Smooth muscle cell of bladder (primary cell): Measurements from ENCODE around the gene AGAP6. TPM values are rescaled to one million over a fixed set of nuclear protein-coding genes. Genes with fewer than 3 reads are reported as not detected.

ENCODE experiments used
- total RNA-seq: library from RNA; depleted of rRNA; stranded (reverse); fragments of >200 nt; gene quantifications from 2 replicates; pipeline ENCODE4 v1.2.3, GENCODE V29; 2014

AGAP6 gene
- total RNA-seq = 1.7 and 2.0 TPM in 2 replicates

DNA sequence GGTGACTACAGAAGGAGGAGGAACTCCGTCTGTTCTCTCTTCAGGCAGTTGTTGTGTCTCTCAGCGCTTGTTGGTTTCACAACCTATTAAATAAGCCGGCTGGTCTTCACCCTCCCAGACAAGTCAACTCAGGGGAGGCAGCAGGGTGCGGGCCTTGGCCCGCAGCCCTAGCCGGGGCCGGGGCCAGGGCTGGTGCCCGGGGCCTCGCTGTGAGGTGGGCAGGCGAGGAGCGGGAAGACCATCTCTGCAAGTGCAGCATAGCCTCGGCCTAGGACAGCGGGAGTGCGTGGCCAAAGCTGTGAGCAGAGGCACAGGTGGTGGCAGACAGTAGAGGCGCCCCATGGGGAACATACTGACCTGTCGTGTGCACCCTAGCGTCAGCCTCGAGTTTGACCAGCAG, at the start of gene AGAP6:
AGAP6 (plus strand) TSS at position 31 of the 400 bp plus-strand sequence; CDS start at position 341, 310 bp downstream.

DNA sequence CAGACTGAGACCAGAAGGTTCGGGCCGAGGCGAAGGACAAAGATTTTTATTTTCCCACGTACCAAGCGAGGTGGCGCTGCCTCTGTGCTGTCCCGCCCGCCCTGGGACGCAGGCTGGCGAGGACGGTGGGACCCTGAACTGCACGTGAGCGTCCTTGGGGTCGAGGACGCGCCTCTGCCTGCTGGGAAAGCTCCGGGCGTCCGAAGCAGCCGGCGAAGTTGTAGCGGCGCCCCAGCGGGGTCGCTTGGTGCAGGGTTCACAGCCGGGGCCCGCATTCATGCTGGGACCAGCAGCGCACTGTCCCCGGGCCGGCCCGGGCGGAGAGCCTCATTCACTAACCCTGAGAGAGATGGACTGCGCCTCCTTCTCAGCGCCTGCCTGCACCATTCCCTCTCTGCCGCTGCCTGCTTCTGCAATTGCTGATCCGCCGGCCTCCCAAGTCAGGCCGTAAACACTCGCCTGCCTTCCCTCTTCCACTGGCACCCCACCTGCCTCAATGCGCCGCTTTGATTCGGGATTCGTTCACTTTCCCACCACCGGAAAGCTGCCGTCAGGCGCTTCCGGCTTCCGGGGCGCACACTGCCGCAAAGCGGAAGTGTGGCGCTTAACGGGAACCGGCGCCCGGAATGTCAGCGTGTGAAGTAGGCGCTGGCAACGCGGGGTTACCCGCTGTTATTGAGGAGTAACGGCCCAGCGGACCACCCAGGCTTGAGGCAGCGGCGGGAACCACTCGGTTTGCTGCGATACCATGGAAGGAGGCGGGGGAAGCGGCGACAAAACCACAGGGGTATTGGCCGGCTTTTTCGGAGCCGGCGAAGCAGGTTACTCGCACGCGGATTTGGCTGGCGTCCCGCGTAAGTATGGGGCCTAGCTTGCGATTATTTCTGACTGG, 46.5 kb upstream of the AGAP6 start, which contains the start of the genes PARG and TIMM23B:
PARG (minus strand) TSS at position 581 of the 892 bp plus-strand sequence; CDS start at position 279, 302 bp downstream.
TIMM23B (plus strand) TSS at position 607 of the 892 bp plus-strand sequence; CDS start at position 749, 142 bp downstream.

Other genes with a start within 250 kb of the AGAP6 start
- gene OGDHL, start 226.1 kb upstream of the AGAP6 start, total RNA-seq = 0.14 and 0.46 TPM in 2 replicates
- 30.7 and 38.4 TPM in 2 replicates for gene PARG, start 46.4 kb upstream of the AGAP6 start, total RNA-seq
- gene TIMM23B, start 46.4 kb upstream of the AGAP6 start, total RNA-seq = 14.4 and 17.4 TPM in 2 replicates
- 50.3 and 64.0 TPM in 2 replicates for gene WASHC2A, start 79.5 kb downstream of the AGAP6 start, total RNA-seq